Umbilical cord (tissue), 2 donors: ENCODE results near the gene HSF2BP. TPM values are rescaled to one million over a fixed set of nuclear protein-coding genes. Genes with fewer than 3 reads are reported as not detected.
"Not testable (repeated sequence)": the region's sequence is repeated elsewhere in the genome, so short reads cannot be mapped to it uniquely, and the experiment has no call there.

ENCODE experiments used
- DNase-seq: peaks from one replicate; pipeline ENCODE4 v3.0.0-alpha.2; 2015; ENCODE audit warnings: low spot score
- total RNA-seq: library from RNA; depleted of rRNA; stranded (reverse); fragments of >200 nt; gene quantifications from one replicate; pipeline ENCODE4 v1.2.3, GENCODE V29; 2014; ENCODE audit warnings: low replicate concordance; ENCODE audit not compliant: insufficient read depth

HSF2BP gene
- total RNA-seq, 1 donor from 2014 or later: 11.8 TPM

DNA sequence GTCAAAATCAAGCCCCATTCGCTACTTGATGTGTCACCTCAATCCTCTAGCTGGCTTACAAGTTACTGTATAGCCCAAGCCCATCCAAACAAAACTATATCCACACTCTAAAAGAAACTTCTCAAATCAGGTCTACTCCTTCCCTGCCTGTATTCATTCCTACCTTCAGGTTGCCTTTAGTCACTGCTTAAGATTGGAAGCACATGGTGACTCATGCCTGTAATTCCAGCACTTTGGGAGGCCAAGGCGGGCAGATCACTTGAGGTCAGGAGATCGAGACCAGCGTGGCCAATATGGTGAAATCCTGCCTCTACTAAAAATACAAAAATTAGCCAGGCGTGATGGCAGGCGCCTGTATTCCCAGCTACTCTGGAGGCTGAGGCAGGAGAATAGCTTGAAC, 7.4 kb downstream of the HSF2BP start:
- DNase-seq: not testable (repeated sequence)

DNA sequence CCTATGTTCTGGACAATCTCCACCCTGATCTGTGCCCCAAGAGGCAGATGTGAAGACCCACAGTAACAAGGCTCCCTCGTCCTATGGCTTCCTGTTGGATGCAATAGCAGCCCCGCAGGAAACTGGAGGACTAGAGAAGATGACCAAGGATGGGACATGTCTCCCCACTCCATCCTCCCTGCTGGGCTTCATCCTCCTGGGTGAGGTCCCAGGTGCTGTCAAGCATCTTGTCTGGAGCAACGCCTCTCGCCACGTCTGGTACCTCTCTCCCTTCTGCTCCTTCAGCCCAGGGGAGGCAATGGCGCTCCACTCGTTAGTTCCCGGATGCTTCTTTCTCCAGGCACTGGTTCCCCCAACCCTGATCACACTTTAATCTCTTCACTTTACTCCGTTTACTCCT, 11.1 kb downstream of the HSF2BP start:
- no peak for DNase-seq

DNA sequence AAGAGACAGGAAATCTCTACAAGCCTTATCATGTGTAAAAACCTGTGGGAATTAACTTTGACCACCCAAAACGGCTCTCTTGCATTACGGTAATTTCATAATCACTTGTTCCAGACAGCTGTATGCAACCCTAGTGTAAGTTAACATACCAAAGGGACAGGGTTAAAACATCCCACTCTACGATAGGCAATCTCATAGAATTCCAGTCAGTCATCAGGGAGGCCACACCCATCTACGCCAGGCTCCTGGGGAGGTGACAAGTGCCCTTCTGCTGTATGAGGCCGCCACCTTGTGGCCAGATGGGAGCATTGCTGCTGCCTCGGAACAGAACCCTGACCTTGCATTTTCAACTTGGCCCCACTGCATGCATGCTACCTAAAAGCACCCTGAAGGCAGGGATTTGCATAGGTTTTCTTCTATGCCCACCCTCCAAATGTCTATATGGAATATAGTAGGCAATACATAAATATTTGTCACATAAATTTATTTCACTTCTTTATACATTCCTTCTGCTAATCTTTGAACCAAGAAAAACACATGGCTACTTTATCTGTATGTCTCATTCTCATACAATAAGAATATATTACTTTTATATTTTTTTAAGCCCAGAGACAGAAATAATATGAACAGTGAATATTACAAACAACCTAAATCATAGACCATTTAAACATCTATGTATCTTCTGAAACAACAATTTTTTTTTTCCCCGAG, 12.6 kb downstream of the HSF2BP start:
- peak; percentile 92 for DNase-seq

GRCh38 chr21:43645976-43646375, 13.3 kb downstream of the HSF2BP start:
- no peak for DNase-seq

- DNase-seq: peak; percentile 93
Observed at GRCh38 chr21:43645136-43645891, 14.0 kb downstream of the HSF2BP start.

GRCh38 chr21:43644609-43645008, 14.7 kb downstream of the HSF2BP start:
- peak; percentile 52 for DNase-seq

DNA sequence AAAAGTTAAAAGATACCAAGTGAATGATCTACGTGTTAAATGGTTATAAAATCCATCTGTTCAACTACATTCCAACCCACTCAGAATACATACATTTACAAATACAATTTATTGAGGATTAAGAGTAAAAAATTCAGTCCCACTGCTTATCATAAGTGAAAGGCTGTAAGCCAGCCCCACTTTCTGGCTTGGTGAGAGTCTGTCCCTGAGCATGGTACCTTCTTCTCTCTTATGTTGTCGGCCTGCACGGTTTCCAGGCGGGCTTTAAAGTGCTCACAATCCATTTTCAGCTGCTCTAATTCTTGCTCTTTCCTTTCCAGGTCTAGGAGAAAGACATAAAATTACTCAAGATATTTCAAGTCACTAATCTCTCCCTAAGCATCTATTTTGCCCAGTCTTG, 15.2 kb downstream of the HSF2BP start:
- peak; percentile 43 for DNase-seq

GRCh38 chr21:43643193-43643592, 16.1 kb downstream of the HSF2BP start:
- no peak for DNase-seq

GRCh38 chr21:43640400-43640799, 18.9 kb downstream of the HSF2BP start:
- DNase-seq: no peak

- peak; percentile 77 for DNase-seq
Observed at GRCh38 chr21:43639470-43640353, 19.6 kb downstream of the HSF2BP start.

DNA sequence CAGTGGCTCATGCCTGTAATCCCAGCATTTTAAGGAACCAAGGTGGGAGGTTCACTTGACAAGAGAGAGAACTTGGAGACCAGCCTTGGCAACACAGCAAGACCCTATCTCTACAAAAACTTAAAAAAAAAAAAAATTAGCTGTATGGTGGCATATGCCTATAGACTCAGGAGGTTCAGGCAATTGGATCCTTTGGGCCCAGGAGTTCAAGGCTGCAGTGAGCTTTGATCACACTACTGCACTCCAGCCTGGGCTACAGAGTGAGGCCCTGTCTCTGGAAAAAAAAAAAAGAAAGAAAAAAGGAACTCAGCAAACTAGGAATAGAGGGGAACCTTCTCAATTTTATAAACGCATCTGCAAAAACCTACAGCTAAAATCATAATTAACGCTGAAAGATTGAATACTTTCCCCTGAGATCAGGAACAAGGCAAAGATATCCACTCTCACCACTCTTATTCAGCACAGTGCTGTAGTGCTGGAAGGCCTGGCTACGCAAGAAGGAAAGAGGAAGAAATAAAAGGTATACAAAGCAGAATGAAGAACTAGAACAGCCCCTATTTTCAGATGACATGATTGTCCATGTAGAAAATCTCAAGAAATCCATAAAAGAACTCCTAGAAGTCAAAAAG, 21.6 kb downstream of the HSF2BP start:
- DNase-seq: no peak

- DNase-seq: no peak
Observed at GRCh38 chr21:43635436-43635835, 23.9 kb downstream of the HSF2BP start.

DNA sequence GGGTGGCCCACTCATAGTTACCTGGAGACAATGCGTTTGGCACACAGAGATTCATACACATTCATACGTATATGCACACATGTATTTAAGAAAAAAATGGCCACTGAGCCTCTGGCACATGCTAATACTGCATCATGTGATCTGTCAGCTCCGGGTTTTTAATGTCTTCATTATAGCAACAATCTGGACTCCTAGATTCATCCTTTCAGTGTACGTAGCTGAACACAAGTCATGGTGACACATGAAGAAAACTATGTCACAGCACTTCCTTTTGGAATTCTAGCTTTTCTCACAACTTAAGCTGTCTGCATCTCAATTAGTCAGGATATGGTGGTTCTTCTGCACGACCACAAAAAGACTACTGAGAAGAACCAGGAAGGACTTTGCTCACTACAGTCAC, 24.7 kb downstream of the HSF2BP start:
- no peak for DNase-seq

- no peak for DNase-seq
Observed at GRCh38 chr21:43632373-43632905, 26.8 kb downstream of the HSF2BP start.

- DNase-seq: no peak
Observed at GRCh38 chr21:43631411-43632107, 27.7 kb downstream of the HSF2BP start.

DNA sequence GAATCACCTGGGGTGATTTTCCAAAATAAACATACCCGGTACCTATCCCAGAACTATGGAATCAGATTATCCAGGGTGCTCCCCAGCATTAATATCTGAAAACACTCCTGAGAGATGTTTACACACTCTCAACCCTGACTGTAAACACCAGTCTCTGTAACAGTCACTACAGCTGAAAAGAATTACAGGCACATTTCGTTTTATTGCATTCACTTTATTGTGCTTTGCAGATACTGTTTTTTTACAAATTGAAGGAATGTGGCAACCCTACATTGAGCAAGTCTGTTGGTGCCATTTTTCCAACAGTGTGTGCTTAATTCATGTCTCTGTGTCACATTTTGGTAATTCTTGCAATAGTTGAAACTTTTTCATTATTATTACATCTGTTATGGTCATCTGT, 31.8 kb downstream of the HSF2BP start:
- no peak for DNase-seq

DNA sequence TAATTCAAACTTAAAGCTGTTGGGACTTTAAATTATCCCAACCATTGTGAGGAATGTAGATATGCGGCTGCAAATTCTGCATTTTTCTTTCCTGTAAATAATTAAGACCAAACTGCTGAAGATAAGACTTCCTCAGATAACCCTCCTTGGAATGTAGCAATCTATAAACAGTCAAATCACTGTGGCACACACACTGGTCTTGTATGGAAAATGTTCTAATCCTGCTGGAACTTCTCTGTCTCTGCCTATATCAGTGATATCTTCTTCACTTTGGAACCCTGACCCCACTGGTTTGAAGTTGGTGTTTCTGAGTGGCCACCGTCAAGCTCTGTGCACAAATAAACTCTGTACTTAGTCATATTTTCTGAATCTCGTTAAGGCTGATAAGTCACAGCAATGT, 32.9 kb downstream of the HSF2BP start:
- DNase-seq: no peak

- no peak for DNase-seq
Observed at GRCh38 chr21:43624339-43624738, 34.9 kb downstream of the HSF2BP start.

DNA sequence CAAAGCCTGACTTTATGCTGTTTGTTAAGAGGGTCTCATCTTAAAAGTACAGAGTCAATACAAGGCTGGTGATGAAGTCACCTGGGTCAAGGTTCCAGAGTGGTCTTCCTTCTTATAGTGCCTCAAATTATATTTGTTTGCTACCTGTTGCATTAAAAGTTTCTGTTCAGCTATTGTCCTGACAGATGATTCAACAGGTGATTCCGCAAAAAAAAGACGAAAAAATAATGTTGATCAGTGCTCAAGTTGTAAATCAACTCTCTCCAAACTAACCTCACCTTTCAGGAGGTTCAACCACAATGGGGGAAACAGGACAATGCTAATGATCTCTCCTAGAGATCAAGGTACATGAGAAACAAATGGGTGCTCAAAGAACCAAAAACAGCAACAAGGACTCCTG, 35.7 kb downstream of the HSF2BP start:
- DNase-seq: no peak

- DNase-seq: no peak
Observed at GRCh38 chr21:43622796-43623195, 36.5 kb downstream of the HSF2BP start.

DNA sequence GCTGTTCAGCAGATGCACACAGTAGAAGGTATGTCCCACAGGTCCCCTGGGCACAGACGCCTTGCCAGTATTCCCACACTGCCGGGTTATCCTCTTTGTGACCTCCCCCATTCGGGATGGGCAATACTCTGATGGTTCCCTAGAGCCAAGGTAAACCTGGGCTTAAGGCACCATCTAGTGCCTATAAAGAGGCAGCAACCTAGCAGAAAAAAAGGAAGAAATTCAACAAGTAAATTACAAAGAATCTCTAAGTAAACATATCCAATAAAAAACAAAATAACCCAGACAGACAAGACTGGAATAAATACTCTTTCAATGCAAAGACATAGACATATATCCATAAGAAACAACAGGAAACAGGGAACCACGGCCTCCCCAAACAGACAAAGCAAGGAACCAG, 39.4 kb downstream of the HSF2BP start:
- no peak for DNase-seq
